ELF-1 (cell line): ENCODE results near the gene PLAGL2.
"Not testable (repeated sequence)": the region's sequence is repeated elsewhere in the genome, so short reads cannot be mapped to it uniquely, and the experiment has no call there.

ENCODE experiments used
- DNase-seq: peaks from one replicate; pipeline ENCODE4 v3.0.0-alpha.2; 2016; ENCODE audit warnings: low read depth, low spot score

The PLAGL2 gene, protein sequence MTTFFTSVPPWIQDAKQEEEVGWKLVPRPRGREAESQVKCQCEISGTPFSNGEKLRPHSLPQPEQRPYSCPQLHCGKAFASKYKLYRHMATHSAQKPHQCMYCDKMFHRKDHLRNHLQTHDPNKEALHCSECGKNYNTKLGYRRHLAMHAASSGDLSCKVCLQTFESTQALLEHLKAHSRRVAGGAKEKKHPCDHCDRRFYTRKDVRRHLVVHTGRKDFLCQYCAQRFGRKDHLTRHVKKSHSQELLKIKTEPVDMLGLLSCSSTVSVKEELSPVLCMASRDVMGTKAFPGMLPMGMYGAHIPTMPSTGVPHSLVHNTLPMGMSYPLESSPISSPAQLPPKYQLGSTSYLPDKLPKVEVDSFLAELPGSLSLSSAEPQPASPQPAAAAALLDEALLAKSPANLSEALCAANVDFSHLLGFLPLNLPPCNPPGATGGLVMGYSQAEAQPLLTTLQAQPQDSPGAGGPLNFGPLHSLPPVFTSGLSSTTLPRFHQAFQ

DNA sequence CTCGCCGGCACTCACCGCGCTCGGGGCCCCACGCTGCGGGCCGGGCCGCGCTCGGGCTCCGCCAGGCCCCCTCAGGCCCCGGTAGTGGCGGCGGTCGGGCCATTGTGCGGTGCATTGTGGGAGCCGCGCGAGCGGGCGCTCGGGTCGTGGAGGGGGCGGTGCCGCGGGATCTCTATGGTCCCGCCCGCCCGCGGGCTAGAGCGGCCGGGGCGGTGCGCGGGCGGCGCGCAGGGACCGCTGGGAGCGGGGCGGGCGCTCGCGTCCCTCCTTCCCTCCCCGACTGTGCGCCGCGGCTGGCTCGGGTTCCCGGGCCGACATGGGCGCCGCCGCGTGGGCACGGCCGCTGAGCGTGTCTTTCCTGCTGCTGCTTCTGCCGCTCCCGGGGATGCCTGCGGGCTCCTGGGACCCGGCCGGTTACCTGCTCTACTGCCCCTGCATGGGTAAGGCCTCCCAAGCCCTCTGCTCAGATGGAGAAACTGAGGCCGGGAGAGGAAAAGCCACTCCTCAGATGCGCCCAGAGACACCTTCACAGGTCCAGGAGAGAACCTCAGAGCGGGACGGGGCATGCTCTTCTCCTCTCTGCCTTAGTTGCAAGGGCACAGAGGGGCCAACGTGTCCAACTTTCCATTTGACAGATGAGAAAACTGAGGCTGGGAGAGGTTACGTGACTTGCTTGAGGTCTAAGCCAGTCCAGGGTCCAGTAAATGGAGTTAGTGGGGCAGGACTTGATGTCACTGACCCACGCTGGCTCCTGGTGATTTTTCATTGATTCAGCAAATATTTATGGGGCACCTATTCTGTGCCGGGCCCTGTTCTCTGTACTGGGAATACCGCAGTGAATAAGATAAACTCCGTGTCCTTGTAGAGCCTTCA is at the start of gene PLAGL2, which contains the start of gene POFUT1:
PLAGL2 (minus strand) TSS at position 118 of the 873 bp plus-strand sequence. CDS start 5,565 bp downstream, outside the sequence.
POFUT1 (plus strand) TSS at position 255 of the 873 bp plus-strand sequence; CDS start at position 317, 62 bp downstream.
- peak; percentile 82 for DNase-seq

DNA sequence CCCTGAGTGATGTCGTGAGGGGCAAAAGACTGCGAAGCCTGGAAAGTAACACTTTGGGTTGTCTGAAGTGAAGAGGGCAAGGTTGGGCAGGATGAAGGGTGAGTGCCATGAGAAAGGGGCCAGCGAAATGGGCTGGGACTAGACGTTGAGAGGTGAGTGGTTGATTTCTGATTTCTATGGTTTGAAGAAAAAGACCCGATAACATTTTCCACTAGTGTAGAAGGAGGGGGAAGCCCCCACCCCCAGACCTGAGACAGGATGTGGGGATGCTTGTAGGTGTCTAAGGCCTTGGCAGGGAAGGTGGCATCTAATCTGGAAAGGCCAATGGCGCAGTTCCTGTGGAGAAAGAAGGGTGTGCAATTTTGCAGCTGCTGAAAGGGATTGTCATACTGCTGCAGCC is 44.6 kb upstream of the PLAGL2 start:
- DNase-seq = no peak

DNA sequence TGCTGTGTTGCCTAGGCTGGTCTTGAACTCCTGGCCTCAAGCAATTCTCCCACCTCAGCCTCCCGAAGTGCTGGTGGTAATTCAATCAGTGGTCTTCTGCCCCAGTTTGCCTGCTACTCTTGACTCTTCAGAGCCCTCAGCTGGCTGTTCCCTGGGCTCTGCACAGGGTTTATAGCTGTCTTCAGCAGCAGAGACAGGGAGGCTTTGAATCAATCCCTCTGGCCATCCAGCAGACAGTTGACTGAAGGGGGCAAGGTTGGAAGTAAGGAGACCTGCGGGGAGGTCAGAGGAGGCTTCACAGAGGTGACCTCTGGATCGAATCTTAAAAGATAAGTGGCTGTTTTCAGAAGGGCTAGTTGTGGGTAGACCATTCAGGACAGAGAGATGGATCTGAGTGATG is 43.9 kb upstream of the PLAGL2 start:
- no peak for DNase-seq

DNA sequence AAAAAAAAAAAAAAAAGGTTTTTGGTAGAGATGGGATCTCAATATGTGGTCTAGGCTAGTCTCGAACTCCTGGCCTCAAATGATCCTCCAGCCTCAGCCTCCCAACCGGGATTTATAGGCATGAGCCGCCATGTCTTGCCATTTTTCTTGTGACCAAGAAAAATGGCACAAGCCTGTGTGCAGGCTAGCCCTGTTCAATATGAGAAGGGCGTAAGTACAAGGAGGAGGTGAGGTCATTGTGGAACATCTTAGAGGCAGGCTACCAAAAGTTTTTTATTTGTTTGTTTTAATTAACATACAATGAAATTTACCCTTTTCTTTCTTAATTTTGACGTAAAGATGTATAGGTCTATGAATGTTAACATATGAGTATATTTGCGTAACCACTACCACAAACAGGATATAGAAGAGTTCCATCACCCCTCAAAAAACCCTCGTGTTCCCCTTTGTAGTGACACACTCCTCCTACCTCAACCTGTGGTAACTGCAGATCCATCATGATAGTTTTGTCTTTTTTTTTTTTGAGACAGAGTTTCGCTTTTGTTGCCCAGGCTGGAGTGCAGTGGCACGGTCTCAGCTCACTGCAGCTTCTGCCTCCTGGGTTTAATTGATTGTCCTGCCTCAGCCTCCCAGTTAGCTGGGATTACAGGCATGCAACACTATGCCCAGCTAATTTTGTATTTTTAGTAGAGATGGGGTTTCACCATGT is 41.6 kb upstream of the PLAGL2 start:
- no peak for DNase-seq

DNA sequence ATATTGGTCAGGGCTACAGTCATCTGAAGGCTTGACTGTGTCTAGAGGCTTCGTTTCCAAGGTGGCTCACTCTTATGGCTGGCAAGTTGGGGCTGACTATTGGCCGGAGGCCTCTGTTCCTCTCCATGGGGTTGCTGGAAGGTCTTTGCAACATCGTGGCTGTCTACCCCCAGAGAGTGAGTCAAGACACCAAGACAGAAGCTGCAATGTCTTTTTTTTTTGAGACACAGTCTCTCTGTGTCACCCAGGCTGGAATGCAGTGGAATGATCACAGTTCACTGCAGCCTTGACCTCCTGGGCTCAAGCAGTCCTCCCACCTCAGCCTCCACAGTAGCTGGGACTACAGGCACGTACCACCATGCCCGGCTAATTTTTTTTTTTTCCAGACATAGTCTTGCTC is 40.5 kb upstream of the PLAGL2 start:
- no peak for DNase-seq

DNA sequence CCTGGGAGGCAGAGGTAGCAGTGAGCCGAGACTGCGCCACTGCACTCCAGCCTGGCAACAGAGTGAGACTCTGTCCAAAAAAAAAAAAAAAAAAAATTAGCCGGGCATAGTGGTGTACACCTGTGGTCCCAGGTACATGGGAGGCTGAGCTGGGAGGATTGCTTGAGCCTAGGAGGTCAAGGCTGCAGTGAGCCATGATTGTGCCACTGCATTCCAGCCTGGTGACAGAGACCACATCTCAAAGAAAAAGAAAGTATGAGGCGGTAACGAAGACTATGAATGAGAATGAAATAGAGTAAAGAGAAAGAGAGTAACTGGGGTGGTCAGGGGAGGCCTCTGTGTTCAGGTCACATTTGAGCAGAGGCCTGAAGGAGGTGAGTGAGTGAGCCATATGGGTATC is 38.7 kb upstream of the PLAGL2 start:
- DNase-seq = not testable (repeated sequence)

DNA sequence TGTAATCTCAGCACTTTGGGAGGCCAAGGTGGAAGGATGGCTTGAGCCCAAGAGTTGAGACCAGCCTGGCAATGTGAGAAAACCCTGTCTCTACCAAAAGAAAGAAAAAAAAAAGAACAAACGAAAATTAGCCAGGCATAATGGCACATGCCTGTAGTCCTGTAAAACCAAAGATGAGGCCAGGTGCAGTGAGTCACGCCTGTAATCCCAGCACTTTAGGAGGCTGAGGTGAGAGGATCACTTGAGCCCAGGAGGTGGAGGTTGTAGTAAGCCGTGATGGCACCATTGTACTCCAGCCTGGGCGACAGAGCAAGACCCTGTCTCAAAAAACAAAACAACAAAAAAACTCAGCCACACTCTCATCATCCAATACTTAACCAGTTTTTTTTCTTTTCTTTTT is 37.4 kb upstream of the PLAGL2 start:
- no peak for DNase-seq

DNA sequence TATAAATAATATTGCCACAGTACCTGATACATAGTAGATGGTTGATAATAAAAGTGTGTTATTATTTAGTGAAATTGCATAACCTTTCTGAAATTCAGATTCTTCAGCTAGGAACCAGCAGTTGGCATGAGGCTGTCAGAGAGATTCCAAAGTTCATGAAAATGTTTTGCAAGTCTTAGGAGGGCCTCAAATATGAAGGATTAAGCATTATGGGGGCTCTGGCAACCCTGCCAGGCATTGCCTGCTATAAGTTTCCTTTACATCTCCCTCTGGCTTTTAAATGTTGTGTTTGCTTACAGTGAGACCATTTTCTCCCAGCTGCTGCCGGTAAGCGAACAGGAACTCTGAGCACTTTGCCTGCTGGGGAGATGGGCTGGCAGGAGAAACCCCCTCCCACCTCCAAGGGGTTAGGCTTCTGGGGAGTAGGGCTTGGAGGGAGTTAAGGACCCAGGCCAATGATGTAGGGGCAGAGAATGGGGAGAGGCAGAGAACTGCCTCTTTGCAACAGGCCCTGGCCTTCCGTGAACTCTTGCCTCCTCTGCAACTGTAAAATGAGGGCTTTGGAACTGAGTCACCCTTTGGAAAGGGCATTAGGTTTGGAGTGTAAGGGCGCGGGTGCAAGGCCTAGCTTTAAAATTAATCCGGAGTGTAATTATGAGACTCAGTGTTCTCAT is 36.7 kb upstream of the PLAGL2 start:
- no peak for DNase-seq

DNA sequence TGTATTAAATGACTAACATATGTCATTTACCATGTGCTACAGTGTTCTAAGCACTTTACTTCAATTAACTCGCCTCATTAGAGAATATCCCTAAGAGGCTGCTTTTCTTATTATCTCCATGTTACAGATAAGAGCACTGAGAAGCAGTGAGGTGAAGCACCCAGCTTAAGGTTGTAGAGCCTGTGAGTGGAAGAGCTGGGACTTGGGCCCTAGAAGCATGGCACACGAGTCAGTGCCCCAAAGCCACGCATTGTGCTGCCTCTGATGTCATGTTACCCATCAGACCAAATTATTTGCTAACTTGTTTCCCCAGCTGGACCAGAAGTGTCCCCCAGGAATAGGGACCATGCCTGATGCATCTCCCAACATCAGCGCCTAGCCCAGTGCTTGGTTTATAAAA is 34.3 kb upstream of the PLAGL2 start:
- DNase-seq = no peak

DNA sequence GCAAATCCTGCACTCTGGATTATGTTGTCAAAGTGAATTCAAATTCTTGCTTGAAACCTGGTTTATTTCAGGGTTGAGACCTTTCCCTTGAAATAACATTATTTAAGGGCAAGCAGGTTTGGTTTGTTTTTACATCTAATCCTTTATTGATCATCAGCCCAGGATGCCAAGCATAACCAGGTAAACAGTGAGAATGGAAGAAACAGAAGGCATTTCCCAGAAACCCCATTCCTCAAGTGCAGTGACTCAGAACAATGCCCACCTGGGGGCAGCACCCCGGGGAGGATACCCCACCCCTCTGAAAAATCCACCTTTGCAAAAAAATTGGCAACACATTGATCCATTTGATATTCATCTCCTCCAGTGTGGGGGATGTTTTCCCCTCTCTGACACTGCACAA is 32.7 kb upstream of the PLAGL2 start:
- peak; percentile 18 for DNase-seq

DNA sequence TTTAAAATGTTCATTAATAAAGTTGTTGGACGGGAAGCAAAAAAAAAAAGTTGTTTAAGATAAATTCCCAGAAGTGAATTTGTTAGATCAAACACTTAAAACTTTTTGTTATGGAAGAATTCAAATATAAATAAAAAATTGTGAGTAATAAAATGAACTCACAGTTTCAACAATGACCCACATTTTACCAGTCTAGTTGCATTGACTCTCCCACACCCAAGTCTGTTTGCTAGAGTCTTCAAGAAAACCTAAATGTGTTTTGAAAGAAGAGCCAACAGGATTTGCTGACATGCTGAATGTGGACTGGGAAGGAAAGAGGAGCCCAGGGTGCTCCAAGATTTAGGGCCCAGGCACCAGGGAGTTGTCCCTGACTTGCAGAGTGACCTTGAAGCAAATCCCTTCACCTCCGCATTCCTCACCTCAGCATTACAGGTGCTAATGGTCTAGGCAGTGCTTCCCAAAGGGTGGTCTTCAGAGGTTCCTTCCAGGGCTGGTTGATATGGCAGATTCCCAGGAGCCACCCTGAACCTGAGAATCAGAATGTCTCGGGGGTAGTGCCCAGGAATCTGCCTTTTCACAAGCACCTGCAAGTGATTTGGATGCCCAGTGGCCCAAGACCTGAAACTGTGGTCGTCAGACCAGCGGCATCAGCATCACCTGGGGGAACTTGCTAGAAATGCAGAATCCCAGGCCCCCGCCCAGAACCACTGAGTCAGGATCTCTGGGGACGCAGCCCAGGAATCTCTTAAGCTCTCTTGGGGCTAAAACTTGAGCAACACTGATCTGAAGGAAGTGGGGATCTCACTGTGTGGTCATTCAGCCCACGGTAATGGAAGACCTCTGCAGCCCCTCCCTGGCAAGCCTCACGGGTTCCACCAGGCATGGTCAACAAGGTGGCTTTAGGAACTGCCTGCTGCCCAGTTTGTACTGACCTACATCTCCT is 31.2 kb upstream of the PLAGL2 start:
- no peak for DNase-seq

DNA sequence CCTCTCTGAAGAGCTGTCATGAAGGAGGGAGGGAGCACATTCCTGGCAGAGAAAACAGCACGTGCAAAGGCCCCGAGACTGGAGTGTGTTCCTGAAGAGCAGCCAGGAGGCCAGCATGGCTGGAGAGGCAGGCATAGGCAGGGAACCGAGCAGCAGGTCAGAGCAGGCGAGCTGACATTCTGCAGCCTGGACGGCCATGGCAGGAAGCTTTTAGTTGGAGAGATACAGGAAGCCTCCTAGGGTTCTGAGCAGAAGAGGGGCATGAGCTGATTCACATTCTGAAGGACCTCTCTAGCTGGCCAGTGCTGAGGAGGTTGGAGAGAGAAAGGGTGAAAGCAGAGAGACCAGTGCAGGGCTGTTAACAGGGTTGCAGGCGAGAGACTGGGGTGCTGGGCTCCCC is 29.9 kb upstream of the PLAGL2 start:
- no peak for DNase-seq

DNA sequence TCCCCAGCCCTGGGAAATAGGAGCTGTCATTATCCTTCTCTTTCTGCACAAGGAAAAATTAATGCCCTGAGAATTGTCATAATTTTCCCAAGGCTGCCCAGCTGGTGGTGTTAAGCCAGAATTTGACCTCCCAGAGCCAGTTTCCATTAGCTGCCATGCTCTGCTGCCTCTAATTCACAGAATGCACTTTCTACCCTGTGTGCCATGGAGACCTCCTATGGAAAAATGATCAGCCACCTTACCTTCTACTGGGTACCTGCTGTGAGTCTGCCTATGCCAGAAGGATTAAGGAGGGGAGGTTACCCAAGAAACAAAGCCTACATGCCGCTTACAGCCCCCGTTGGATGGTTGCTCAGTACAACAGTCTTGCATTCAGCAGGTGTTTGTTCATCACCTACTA is 29.3 kb upstream of the PLAGL2 start:
- no peak for DNase-seq

DNA sequence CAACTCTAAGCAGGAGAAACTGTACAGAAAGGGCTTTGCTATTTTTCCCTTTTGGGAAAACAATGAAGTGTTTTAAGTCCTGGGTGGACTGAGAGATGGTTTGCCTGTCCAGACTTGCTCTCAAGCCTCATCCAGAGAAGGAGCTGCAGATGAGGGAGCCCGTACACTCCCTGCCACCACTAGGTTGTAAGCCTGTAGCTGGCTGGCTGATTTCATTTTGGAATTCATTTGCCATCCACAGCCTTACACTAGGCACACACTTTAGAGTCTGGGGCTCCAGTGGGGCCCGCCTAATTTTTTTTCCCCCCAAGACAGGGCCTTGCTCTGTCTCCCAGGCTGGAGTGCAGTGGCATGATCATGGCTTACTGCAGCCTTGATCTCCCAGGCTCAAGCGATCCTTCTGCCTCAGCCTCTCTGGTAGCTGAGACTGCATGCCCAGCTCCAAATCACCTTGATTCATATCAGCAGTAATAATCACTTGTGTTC is 28.5 kb upstream of the PLAGL2 start:
- DNase-seq = no peak

DNA sequence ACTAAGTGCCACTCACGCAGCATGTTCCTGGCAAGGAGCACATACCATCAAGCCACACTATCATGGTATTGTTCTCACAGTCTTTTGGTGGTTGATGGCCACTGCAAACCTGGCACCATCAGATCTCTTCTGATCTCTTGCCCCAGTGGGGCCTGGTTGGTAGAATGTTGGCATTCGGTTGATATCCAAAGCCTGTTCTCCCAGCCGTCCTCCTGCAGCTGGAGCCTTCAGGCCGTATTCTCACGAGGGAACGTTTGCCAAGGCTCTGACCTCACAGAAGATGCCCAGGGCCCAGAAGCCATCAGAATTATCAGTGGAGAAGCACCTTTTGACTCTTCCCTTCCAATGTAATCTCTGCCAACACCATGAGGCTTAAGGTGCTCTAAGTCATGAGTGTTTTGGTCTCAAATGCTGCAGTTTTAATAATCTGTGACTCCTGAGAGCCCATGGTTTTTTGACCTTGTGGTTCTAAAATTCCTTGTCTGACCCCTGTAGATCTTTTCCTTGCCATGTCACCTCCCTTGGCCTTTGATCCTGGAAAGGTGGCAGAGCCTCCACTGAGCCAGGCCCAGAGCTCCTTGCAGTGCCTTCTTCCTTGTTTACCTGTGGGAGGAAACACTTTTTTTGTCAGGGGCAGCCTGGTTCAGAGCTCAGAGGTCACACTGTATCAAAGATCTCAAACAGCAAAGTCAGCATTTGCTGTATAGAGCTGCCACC is 27.9 kb upstream of the PLAGL2 start:
- DNase-seq = no peak

DNA sequence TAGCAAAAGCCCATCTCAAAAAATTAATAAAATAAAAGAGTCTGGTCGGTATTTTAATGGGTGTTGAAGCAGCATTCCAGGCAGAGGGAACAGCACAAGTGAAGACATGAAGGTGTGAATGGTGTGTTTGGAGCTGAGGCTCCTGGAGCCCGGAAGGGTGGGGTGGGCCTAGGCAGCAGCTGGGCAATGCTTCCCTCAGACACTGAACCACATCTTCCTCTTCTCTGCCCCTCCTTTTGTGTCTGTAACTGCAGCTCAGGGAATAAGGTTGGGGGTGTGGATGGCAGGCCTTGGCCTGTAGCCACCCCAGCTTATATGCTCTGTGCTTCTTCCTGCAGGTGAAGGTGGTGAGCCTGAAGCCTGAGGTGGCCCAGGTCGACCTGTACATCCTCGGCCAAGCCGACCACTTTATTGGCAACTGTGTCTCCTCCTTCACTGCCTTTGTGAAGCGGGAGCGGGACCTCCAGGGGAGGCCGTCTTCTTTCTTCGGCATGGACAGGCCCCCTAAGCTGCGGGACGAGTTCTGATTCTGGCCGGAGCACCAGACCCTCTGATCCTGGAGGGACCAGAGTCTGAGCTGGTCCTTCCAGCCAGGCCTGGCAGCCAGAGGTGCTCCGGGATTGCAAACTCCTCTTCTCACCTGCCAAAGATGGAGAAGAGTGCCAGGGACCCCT is 26.7 kb upstream of the PLAGL2 start:
- no peak for DNase-seq

DNA sequence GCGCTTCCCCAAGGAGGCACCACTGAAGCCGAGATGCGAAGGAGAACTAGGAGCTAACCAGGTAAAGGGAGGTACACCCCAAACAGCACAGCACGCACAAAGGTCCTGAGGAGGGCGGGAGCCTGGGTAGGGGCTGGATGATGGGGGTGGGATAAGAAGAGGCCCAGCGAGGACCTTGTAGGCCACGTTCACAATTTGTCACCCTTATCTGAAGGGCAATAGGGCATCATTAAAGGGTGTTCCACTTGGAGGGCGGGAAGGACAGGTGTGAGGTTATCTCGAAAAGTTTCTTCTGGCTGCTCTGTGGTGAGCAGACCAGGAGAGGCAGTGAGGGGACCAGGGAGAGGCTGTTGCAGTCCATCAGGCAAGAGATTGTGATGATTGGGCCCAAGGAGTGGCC is 25.7 kb upstream of the PLAGL2 start:
- DNase-seq = no peak

DNA sequence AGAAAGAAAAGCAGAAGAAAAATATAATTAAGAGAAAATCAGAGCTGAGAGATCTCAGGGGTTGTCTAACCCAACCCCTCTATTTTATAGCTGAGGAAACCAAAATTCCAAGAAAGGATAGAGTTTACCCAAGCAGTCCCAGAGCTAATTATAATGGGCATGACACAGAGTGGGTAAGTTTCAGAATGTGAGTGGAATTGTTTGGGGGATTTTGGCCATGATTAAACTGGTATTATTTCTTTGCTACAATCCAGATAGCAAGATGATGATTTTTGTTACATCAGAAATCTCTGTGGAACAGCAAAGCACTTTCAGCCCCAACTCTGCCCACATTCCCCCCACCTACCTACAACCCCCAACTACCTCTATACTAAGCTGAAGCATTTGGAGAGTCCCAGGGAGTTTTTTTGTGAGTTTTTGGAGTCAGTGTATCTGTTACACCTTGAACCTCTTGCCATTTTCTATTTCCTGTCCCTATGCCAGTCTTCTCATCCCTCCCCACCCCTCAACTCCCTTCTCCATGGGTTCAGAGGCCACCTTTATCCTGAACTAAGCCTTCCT is 24.9 kb upstream of the PLAGL2 start:
- no peak for DNase-seq
